K562 treated with DMSO at 1 percent for 48 hours (cell line): Measurements from ENCODE around the gene KRT5. TPM values are rescaled to one million over a fixed set of nuclear protein-coding genes. Genes with fewer than 3 reads are reported as not detected.

Experiments used
- total RNA-seq: library from RNA; unstranded; fragments of 300-600 nt; gene quantifications from 2 replicates; pipeline ENCODE4 v1.2.3, GENCODE V29; 2022; ENCODE audit warnings: low replicate concordance; ENCODE audit errors: extremely low read depth

The KRT5 gene
- total RNA-seq: not detected in 2 replicates

GRCh38 chr12:52519826-52520662 lies at the start of gene KRT5:
KRT5 (minus strand) TSS chr12:52520394; CDS start chr12:52520296, 98 bp downstream.

GRCh38 chr12:52552681-52553195 lies 32.5 kb upstream of the KRT5 start, which contains the start of gene KRT71:
KRT71 (minus strand) TSS chr12:52553145; CDS start chr12:52553077, 68 bp downstream.

GRCh38 chr12:52493172-52493571 lies 27.0 kb downstream of the KRT5 start, which contains the start of gene KRT6A:
KRT6A (minus strand) TSS chr12:52493257; CDS start chr12:52493188, 69 bp downstream.

GRCh38 chr12:52473768-52474167 lies 46.4 kb downstream of the KRT5 start, which contains the start of gene KRT6C:
KRT6C (minus strand) TSS chr12:52473805; CDS start chr12:52473737, 68 bp downstream.

Other genes with a start within 250 kb of the KRT5 start
- not detected in 2 replicates for gene KRT86, start 245.7 kb downstream of the KRT5 start, total RNA-seq
- not detected in 2 replicates for gene KRT81, start 228.9 kb downstream of the KRT5 start, total RNA-seq
- gene KRT83, start 199.0 kb downstream of the KRT5 start, total RNA-seq: not detected in 2 replicates
- not detected in 2 replicates for gene KRT85, start 152.9 kb downstream of the KRT5 start, total RNA-seq
- not detected in 2 replicates for gene KRT84, start 134.7 kb downstream of the KRT5 start, total RNA-seq
- not detected in 2 replicates for gene KRT82, start 114.1 kb downstream of the KRT5 start, total RNA-seq
- gene KRT75, start 86.0 kb downstream of the KRT5 start, total RNA-seq: not detected in 2 replicates
- gene KRT6B, start 68.2 kb downstream of the KRT5 start, total RNA-seq: not detected in 2 replicates
- not detected in 2 replicates for gene KRT6C, start 46.6 kb downstream of the KRT5 start, total RNA-seq
- not detected in 2 replicates for gene KRT6A, start 27.1 kb downstream of the KRT5 start, total RNA-seq
- gene KRT71, start 32.8 kb upstream of the KRT5 start, total RNA-seq: not detected in 2 replicates
- not detected in 2 replicates for gene KRT74, start 53.4 kb upstream of the KRT5 start, total RNA-seq
- gene KRT72, start 81.1 kb upstream of the KRT5 start, total RNA-seq: not detected in 2 replicates
- not detected in 2 replicates for gene KRT73, start 98.2 kb upstream of the KRT5 start, total RNA-seq
- gene KRT2, start 131.8 kb upstream of the KRT5 start, total RNA-seq: not detected in 2 replicates
- not detected in 2 replicates for gene KRT1, start 160.0 kb upstream of the KRT5 start, total RNA-seq
- not detected in 2 replicates for gene KRT77, start 183.1 kb upstream of the KRT5 start, total RNA-seq